Spleen (tissue), 7 donors: ENCODE results near the gene LRRC37A.
"Not testable (repeated sequence)": the region's sequence is repeated elsewhere in the genome, so short reads cannot be mapped to it uniquely, and the experiment has no call there.

ENCODE experiments used
- POLR2A ChIP-seq, 3 donors: fragments of 450-650 bp; IDR thresholded peaks; one replicate each; pipeline ENCODE4 v1.5.1; 2017; ENCODE audit warnings: antibody characterized with exemption in 3 of 3, mild to moderate bottlenecking in 1 of 3
- POLR2AphosphoS5 ChIP-seq, 3 donors: sonication (generic); formaldehyde crosslinking; IDR thresholded peaks; one replicate each; pipeline ENCODE4 v1.5.1; 2017; ENCODE audit warnings: antibody characterized with exemption in 3 of 3
- TF ChIP-seq, protein P1 (sequence below), 11 experiments: fragments of 200-600 bp in 7 of 11; fragments of 450-650 bp in 4 of 11; sonication (generic) in 4 of 11; IDR thresholded peaks in 8 of 11; conservative IDR thresholded peaks in 3 of 11; 1 replicate in 7 of 11; 2 replicates in 4 of 11; pipeline versions ENCODE4 v1.4.0 to v1.8.0; 2016 to 2021; ENCODE audit warnings: antibody characterized with exemption in 11 of 11, inconsistent platforms in 4 of 11, mild to moderate bottlenecking in 1 of 11
- donor health status: DM: no; HTN: no; CAD: no; lungs with moderate emphysema.
- donor health status: DM: no; HTN: no; CAD: no.
- donor health status: DM: no; HTN: no; CAD: no.

DNA sequence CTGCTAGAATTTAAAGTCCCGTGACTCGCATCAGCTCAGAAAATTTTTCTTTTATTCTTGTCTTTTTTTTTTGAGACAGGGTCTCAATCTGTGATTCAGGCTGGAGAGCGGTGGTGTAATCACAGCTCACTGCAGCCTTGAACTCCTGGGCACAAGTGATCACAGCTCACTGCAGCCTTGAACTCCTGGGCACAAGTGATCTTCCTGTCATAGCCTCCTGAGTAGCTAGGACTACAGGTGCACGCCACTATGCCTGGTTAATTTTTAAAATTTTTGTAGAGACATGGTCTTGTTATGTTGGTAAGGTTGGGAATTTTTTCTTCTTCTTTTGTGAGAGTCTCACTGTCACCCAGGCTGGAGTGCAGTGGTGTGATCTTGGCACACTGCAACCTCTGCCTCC, 13.6 kb upstream of the LRRC37A start:
- TF ChIP-seq POLR2A, POLR2AphosphoS5 (IDR thresholded peaks at IDR 0.05): not testable (repeated sequence)
- TF ChIP-seq, protein P1, sequence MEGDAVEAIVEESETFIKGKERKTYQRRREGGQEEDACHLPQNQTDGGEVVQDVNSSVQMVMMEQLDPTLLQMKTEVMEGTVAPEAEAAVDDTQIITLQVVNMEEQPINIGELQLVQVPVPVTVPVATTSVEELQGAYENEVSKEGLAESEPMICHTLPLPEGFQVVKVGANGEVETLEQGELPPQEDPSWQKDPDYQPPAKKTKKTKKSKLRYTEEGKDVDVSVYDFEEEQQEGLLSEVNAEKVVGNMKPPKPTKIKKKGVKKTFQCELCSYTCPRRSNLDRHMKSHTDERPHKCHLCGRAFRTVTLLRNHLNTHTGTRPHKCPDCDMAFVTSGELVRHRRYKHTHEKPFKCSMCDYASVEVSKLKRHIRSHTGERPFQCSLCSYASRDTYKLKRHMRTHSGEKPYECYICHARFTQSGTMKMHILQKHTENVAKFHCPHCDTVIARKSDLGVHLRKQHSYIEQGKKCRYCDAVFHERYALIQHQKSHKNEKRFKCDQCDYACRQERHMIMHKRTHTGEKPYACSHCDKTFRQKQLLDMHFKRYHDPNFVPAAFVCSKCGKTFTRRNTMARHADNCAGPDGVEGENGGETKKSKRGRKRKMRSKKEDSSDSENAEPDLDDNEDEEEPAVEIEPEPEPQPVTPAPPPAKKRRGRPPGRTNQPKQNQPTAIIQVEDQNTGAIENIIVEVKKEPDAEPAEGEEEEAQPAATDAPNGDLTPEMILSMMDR (IDR thresholded peaks at IDR 0.05 in 8 of 11, conservative IDR thresholded peaks at IDR 0.05 in 3 of 11): not testable (repeated sequence)
